ENCODE data around the gene RGL3. TPM values are rescaled to one million over a fixed set of nuclear protein-coding genes. Genes with fewer than 3 reads are reported as not detected.

The RGL3 gene
- total RNA-seq, 1 experiment from 2014 or later: 65.9 TPM

DNA sequence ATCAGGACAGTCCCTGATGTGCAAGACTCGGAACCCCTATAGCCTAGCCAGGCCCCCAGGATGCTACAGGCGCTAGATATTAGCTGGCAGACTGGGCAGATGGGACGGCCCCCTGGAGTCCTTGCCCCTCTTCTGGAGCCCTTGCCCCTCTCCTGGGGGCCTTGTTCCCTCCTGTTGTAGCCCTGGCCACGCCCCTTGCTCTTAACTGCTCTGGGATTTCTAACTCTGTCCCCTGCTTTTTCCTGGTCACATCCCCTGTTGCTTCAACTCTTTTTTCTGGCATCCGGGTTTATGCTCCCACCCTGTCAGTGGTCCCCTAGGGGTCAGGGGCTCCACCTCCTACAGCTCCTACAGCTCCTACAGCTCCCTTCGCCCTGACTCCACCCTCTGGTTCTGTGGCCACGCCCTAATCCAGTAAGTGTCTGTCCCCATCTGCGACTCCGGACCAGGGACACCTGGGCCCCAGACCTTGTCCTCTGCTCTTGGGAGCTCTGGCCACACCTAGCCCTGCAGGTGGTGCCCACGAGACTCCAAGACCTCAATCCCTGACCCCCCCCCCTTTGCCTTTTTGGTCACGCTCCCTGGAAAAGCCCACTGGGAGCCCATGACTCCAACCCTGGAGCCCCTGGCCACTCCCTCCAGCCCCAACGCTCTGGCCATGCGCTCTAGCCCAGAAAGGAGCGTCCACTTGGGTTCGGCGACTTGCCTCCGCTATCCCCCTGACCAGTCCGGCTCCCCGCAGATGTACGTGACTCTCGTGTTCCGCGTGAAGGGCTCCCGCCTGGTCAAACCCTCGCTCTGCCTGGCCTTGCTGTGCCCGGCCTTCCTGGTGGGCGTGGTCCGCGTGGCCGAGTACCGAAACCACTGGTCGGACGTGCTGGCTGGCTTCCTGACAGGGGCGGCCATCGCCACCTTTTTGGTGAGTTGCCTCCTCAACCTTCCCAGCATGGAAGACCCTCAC is 57.1 kb downstream of the RGL3 start:
- Histone ChIP-seq H3K18ac (ENCODE audit: insufficient read length, low read depth, low read length) (no peak overlapping the region), H3K23ac (ENCODE audit: insufficient read length, low read depth, low read length) (no peak overlapping the region), H4K8ac (replicated peaks; ENCODE audit: insufficient read length, low read depth, low read length) (no peak overlapping the region), H2BK120ac (ENCODE audit: low read depth, low read length, poor library complexity, severe bottlenecking) (no peak overlapping the region), H2AK5ac (ENCODE audit: insufficient read length, low read length) (no peak overlapping the region), H2BK12ac (ENCODE audit: insufficient read length, low read depth, low read length) (no peak overlapping the region), H4K5ac (ENCODE audit: insufficient read length, low read depth, low read length) (no peak overlapping the region), H2BK20ac (ENCODE audit: low read depth, low read length, poor library complexity, severe bottlenecking) (no peak overlapping the region), H3K4me2 (ENCODE audit: insufficient read depth, insufficient read length, low read length) (peak overlapping the region; percentile 59), H3T11ph (ENCODE audit: low read length) (no peak overlapping the region), H2BK15ac (ENCODE audit: low read depth, low read length) (no peak overlapping the region), H3K27me3 (ENCODE audit: insufficient read depth, low read length) (no peaks in the 10 kb centered on the region; the same call in 1 of the 2 replicates), H3K4ac (ENCODE audit: low read depth, low read length) (no peak overlapping the region), H4K91ac (ENCODE audit: insufficient read length, low read depth, low read length) (no peak overlapping the region), H3K56ac (ENCODE audit: insufficient read length, low read depth, low read length) (no peak overlapping the region), H3K27ac (ENCODE audit: insufficient read length, low read depth, low read length) (no peak overlapping the region), H3K79me1 (ENCODE audit: insufficient read depth, low read depth, low read length, poor library complexity, severe bottlenecking) (no peaks in the 10 kb centered on the region), H3K14ac (ENCODE audit: insufficient read depth, low read length) (no peak overlapping the region), H3K4me1 (ENCODE audit: insufficient read depth, low read length) (no peaks in the 10 kb centered on the region; the same call in 1 of the 2 replicates), H3K23me2 (ENCODE audit: insufficient read length, low read depth, low read length, poor library complexity, severe bottlenecking) (peaks cover 12% of the 10 kb centered on the region), H3K9ac (ENCODE audit: extremely low read depth, insufficient read length, low read length) (no peak overlapping the region), H2BK5ac (ENCODE audit: insufficient read length, low read length) (no peak overlapping the region), H2AFZ (ENCODE audit: low read length) (no peak overlapping the region), H4K20me1 (ENCODE audit: control insufficient read depth, insufficient read depth, insufficient read length) (no peaks in the 10 kb centered on the region), H3K79me2 (ENCODE audit: insufficient read depth, low read length) (no peaks in the 10 kb centered on the region), H3K9me3 (ENCODE audit: control insufficient read depth, low read depth, low read length) (no peaks in the 10 kb centered on the region)
- peak overlapping the region in 1 of 3 experiments; percentile 37; a peak in 2 of 7 replicates for H3K27ac Mint-ChIP-seq
- peak overlapping the region; percentile 62 to 82 for H3K4me3 Mint-ChIP-seq
- peak; percentile 90 for DNase-seq
- WGBS (ENCODE audit: extremely low coverage, insufficient read length, low lambda C conversion rate): no CpG with 5 or more reads among the region's 35 CpGs
- H3K36me3 Mint-ChIP-seq (ENCODE audit: insufficient read depth in 1 of 3, low read depth in 3 of 3): peaks cover 0 to 2% (median 1%) of the 10 kb centered on the region in 3 experiments; a peak in 2 of 7 replicates
- TF ChIP-seq, protein P1, sequence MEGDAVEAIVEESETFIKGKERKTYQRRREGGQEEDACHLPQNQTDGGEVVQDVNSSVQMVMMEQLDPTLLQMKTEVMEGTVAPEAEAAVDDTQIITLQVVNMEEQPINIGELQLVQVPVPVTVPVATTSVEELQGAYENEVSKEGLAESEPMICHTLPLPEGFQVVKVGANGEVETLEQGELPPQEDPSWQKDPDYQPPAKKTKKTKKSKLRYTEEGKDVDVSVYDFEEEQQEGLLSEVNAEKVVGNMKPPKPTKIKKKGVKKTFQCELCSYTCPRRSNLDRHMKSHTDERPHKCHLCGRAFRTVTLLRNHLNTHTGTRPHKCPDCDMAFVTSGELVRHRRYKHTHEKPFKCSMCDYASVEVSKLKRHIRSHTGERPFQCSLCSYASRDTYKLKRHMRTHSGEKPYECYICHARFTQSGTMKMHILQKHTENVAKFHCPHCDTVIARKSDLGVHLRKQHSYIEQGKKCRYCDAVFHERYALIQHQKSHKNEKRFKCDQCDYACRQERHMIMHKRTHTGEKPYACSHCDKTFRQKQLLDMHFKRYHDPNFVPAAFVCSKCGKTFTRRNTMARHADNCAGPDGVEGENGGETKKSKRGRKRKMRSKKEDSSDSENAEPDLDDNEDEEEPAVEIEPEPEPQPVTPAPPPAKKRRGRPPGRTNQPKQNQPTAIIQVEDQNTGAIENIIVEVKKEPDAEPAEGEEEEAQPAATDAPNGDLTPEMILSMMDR (conservative IDR thresholded peaks at IDR 0.05): no peak
- no peaks in the 10 kb centered on the region; a peak in 1 of 5 replicates for H3K9me3 Mint-ChIP-seq
- peaks cover 37% of the 10 kb centered on the region for H3K27me3 Mint-ChIP-seq (ENCODE audit: low read depth)
- H3K4me1 Mint-ChIP-seq: peaks cover 6 to 18% of the 10 kb centered on the region in 2 experiments

Data from H9 (cell line).